ENCODE measurements around the gene CHN2. TPM values are rescaled to one million over a fixed set of nuclear protein-coding genes. Genes with fewer than 3 reads are reported as not detected.

The CHN2 gene
- total RNA-seq, 1 experiment from 2014 or later: 2.1 TPM

- Histone ChIP-seq H3K36me3 (ENCODE audit: control insufficient read depth in 1 of 2, insufficient read depth in 2 of 2, low read length in 2 of 2) (no peaks in the 10 kb centered on the region), H3K9me2 (ENCODE audit: insufficient read depth) (no peaks in the 10 kb centered on the region), H3K4me1 (ENCODE audit: control insufficient read depth in 1 of 2, insufficient read depth in 2 of 2, low read length in 2 of 2) (0 out of 4 replicates have a peak, but pooled peaks cover 0 to under 1% of the 10 kb centered on the region in 2 experiments), H3K79me2 (ENCODE audit: insufficient read depth, low read length) (no peaks in the 10 kb centered on the region), H3K4me3 (replicated peaks in 1 of 2; ENCODE audit: low read depth in 1 of 2, low read length in 2 of 2) (no peak overlapping the region), H2AFZ (ENCODE audit: low read depth, low read length, poor library complexity, severe bottlenecking) (no peak overlapping the region), H4K20me1 (ENCODE audit: insufficient read depth) (no peaks in the 10 kb centered on the region), H3K9ac (ENCODE audit: low read length) (no peak overlapping the region), H3K27me3 (ENCODE audit: insufficient read depth, low read length) (no peaks in the 10 kb centered on the region), H3K4me2 (ENCODE audit: low read length) (no peak overlapping the region), H3K9me3 (ENCODE audit: control insufficient read depth in 1 of 2, insufficient read depth in 1 of 2, low read depth in 1 of 2, low read length in 2 of 2) (no peaks in the 10 kb centered on the region), H3K27ac (ENCODE audit: low read depth, low read length) (no peak overlapping the region)
- intact Hi-C loops (cut with micrococcal nuclease): no loop called here
- no peak for DNase-seq (ENCODE audit: low read depth, low spot score)
- TF ChIP-seq POLR2A (IDR thresholded peaks at IDR 0.05; ENCODE audit: borderline replicate concordance, extremely low read depth, insufficient read depth, insufficient read length) (no peak), YY1 (IDR thresholded peaks at IDR 0.05; ENCODE audit: extremely low read depth, insufficient replicate concordance, low read depth, low read length) (no peak), EZH2 (IDR thresholded peaks at IDR 0.05) (no peak), REST (IDR thresholded peaks at IDR 0.05; ENCODE audit: low read depth) (no peak), SIN3A (IDR thresholded peaks at IDR 0.05; ENCODE audit: low read depth) (no peak), ZFX (IDR thresholded peaks at IDR 0.05) (no peak), TCF7L2 (IDR thresholded peaks at IDR 0.05; ENCODE audit: borderline replicate concordance, extremely low read depth, insufficient read depth, insufficient read length) (no peak), POLR2AphosphoS5 (IDR thresholded peaks at IDR 0.05; ENCODE audit: low read depth, low read length) (no peak), CTCF (IDR thresholded peaks at IDR 0.05 in 2 of 3, conservative IDR thresholded peaks at IDR 0.05 in 1 of 3; ENCODE audit: borderline replicate concordance in 1 of 3, insufficient read depth in 1 of 3, low read depth in 2 of 3, low read length in 2 of 3) (no peak), SRF (IDR thresholded peaks at IDR 0.05; ENCODE audit: low read depth) (no peak)
- POLR2A ChIA-PET: no interaction called here
- RAD21 ChIA-PET (ENCODE audit: low non-redundant PET in 1 of 2, low total read pairs in 2 of 2, uncharacterized antibody in 2 of 2, unreplicated experiment in 2 of 2): no interaction called here
- BruUV-seq (replicated peaks): no TSS peak
- ATAC-seq: no peak
- CTCF ChIA-PET: no interaction called here
Measured at GRCh38 chr7:29494350-29494749, 299.8 kb downstream of the CHN2 start.

Data from HCT116 (cell line).